Suprapubic skin (tissue), 4 donors: ENCODE measurements around the gene FAM117A. TPM values are rescaled to one million over a fixed set of nuclear protein-coding genes. Genes with fewer than 3 reads are reported as not detected.

Experiments
- DNase-seq, 2 donors: peaks; one replicate each; pipeline ENCODE4 v3.0.0-alpha.2; 2019; ENCODE audit warnings: low spot score in 2 of 2
- H3K27ac ChIP-seq: fragments of 200-600 bp; sonication (generic); one replicate; pipeline ENCODE4 v1.5.1; 2019
- H3K27me3 ChIP-seq: fragments of 200-600 bp; sonication (generic); one replicate; pipeline ENCODE4 v1.5.1; 2019
- H3K36me3 ChIP-seq: fragments of 200-600 bp; sonication (generic); one replicate; pipeline ENCODE4 v1.5.1; 2019
- H3K4me1 ChIP-seq: fragments of 200-600 bp; sonication (generic); one replicate; pipeline ENCODE4 v1.5.1; 2019
- H3K4me3 ChIP-seq: fragments of 200-600 bp; sonication (generic); one replicate; pipeline ENCODE4 v1.5.1; 2019; ENCODE audit warnings: mild to moderate bottlenecking
- H3K9me3 ChIP-seq: fragments of 200-600 bp; sonication (generic); one replicate; pipeline ENCODE4 v1.5.1; 2019
- EP300 ChIP-seq: sonication (generic); formaldehyde crosslinking; IDR thresholded peaks from one replicate; pipeline ENCODE4 v1.6.1; 2017; ENCODE audit warnings: antibody characterized with exemption
- POLR2A ChIP-seq, 2 donors: fragments of 450-650 bp; IDR thresholded peaks; one replicate each; pipeline ENCODE4 v1.6.1; 2017; ENCODE audit warnings: antibody characterized with exemption in 2 of 2, mild to moderate bottlenecking in 2 of 2, moderate library complexity in 2 of 2
- POLR2AphosphoS5 ChIP-seq, 3 donors: sonication (generic); formaldehyde crosslinking; IDR thresholded peaks; one replicate each; pipeline ENCODE4 v1.6.1; 2017; ENCODE audit warnings: antibody characterized with exemption in 3 of 3
- WGBS: methylation state at CpG from one replicate; pipeline ENCODE4 v1.1.5; 2018; 5-methylcytosine and 5-hydroxymethylcytosine counted together
- total RNA-seq, 4 donors: library from RNA; depleted of rRNA; stranded (reverse); fragments of >200 nt; gene quantifications; one replicate each; pipeline ENCODE4 v1.1.0, GENCODE V29; 2016
- TF ChIP-seq, protein P1 (sequence below), 2 donors: fragments of 200-600 bp in 1 of 2; fragments of 450-650 bp in 1 of 2; sonication (generic) in 1 of 2; IDR thresholded peaks; one replicate each; pipeline ENCODE4 v1.5.1; 2016 to 2019; ENCODE audit warnings: antibody characterized with exemption in 2 of 2, mild to moderate bottlenecking in 1 of 2, moderate library complexity in 1 of 2

Gene FAM117A
- total RNA-seq, 4 donors from 2014 or later, result 24.2 to 47.3 (median 28.7) TPM

DNA sequence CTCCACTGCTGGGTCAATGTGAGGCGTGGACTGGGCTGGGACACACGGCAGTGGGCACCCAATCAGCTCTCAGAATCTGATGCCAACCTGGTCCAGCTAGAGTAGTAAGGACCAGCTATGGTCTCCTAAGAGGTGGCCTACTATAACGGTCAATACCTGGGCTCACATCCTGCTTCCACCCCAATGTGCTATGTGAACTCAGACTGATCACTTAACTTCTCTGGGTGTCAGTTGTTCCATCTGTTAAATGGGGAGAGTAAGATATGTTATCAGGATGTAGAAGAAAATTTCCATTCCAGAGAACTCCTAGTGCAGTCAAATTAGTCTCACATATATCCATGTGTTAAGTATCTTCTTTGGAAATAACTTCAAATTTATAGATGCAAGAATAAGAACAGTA is 14.2 kb downstream of the FAM117A start:
- no peak overlapping the region for H3K4me3 ChIP-seq
- no peaks in the 10 kb centered on the region for H3K9me3 ChIP-seq
- no peaks in the 10 kb centered on the region for H3K36me3 ChIP-seq
- TF ChIP-seq, protein P1, sequence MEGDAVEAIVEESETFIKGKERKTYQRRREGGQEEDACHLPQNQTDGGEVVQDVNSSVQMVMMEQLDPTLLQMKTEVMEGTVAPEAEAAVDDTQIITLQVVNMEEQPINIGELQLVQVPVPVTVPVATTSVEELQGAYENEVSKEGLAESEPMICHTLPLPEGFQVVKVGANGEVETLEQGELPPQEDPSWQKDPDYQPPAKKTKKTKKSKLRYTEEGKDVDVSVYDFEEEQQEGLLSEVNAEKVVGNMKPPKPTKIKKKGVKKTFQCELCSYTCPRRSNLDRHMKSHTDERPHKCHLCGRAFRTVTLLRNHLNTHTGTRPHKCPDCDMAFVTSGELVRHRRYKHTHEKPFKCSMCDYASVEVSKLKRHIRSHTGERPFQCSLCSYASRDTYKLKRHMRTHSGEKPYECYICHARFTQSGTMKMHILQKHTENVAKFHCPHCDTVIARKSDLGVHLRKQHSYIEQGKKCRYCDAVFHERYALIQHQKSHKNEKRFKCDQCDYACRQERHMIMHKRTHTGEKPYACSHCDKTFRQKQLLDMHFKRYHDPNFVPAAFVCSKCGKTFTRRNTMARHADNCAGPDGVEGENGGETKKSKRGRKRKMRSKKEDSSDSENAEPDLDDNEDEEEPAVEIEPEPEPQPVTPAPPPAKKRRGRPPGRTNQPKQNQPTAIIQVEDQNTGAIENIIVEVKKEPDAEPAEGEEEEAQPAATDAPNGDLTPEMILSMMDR (IDR thresholded peaks at IDR 0.05), result no peak
- no peak for TF ChIP-seq POLR2AphosphoS5 (IDR thresholded peaks at IDR 0.05)
- TF ChIP-seq EP300, result no peak
- no peak for TF ChIP-seq POLR2A (IDR thresholded peaks at IDR 0.05)
- WGBS, result 81% methylated on average over 3 of the region's 3 CpGs
- no peaks in the 10 kb centered on the region for H3K27me3 ChIP-seq
- H3K4me1 ChIP-seq, result peaks cover 14% of the 10 kb centered on the region
- no peak overlapping the region for H3K27ac ChIP-seq
- no peak for DNase-seq

DNA sequence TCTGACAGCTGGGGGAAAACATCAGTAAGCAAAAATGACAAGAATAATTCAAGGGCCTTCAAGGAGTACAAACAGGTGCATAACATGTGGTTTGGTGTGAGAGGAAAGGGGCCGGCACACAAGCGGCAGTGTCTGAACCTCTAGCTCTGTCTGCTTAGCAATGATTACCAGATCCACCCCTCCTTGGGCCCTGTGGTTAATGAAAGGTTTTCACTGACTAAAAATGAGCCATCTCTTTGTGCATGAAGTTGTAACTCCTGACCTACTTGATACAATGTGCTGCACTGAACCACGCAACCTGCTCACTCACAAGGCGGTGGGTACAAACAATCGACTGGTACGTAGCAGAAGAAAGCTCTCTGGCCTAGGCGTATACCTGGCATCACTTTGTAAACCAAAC is 15.1 kb downstream of the FAM117A start:
- Histone ChIP-seq H3K36me3 (no peaks in the 10 kb centered on the region), H3K27ac (no peak overlapping the region), H3K9me3 (no peaks in the 10 kb centered on the region), H3K4me1 (peaks cover 6% of the 10 kb centered on the region), H3K4me3 (no peak overlapping the region), H3K27me3 (no peaks in the 10 kb centered on the region)
- TF ChIP-seq, protein P1 (IDR thresholded peaks at IDR 0.05), result no peak
- 88% methylated on average over 7 of the region's 7 CpGs for WGBS
- DNase-seq, result no peak

DNA sequence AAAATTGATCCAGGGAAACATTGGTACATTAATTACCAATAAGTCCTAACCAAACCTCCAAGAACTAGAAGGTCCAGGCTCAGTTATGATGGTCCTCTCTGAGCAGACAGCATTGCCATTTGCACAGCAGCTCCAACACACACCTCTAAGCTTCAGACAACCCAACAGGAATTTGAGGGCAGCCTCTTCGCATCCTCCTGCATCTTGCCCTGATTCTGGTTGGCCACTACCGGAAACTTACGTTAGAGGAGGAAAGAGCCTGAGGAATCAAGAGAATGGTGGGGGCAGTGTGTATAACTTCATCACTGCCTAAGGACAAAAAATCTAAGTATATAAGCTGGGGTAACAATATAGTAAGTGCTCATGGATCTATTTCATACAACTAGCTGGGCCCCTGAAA is 15.7 kb downstream of the FAM117A start:
- 88% methylated on average over 3 of the region's 3 CpGs for WGBS
- no peak for TF ChIP-seq POLR2A (IDR thresholded peaks at IDR 0.05)
- no peak for TF ChIP-seq POLR2AphosphoS5 (IDR thresholded peaks at IDR 0.05)
- TF ChIP-seq, protein P1 (IDR thresholded peaks at IDR 0.05), result no peak
- TF ChIP-seq EP300, result no peak
- Histone ChIP-seq H3K27me3 (no peaks in the 10 kb centered on the region), H3K4me1 (peaks cover 2% of the 10 kb centered on the region), H3K9me3 (no peaks in the 10 kb centered on the region), H3K4me3 (no peak overlapping the region), H3K27ac (no peak overlapping the region), H3K36me3 (no peaks in the 10 kb centered on the region)
- no peak for DNase-seq

DNA sequence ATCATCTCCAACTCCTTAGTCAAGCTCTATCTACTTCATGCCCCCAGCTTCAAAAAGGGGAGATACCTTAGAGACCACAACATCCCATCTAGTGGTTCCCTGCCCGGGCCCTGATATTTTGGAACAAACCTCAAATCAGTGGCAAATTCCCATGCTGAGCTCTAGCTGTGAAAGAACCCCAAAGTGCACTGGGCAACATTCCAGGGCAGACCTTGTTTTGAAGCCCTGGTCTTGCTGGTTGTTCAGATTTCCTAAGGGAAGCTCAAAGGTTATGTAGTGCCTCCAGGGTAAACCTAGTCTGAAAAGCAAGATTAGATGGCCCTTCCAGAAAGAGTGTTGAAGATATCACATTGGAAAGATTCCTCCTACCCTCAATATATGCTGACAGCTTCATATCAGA is 16.3 kb downstream of the FAM117A start:
- no peaks in the 10 kb centered on the region for H3K9me3 ChIP-seq
- H3K27ac ChIP-seq, result no peak overlapping the region
- TF ChIP-seq EP300 (no peak), POLR2AphosphoS5 (IDR thresholded peaks at IDR 0.05) (no peak), POLR2A (IDR thresholded peaks at IDR 0.05) (no peak)
- TF ChIP-seq, protein P1 (IDR thresholded peaks at IDR 0.05), result no peak
- peaks cover 7% of the 10 kb centered on the region for H3K4me1 ChIP-seq
- no peaks in the 10 kb centered on the region for H3K36me3 ChIP-seq
- 86% methylated on average over 1 of the region's 1 CpG for whole genome bisulfite sequencing
- H3K4me3 ChIP-seq, result no peak overlapping the region
- no peak for DNase-seq
- no peaks in the 10 kb centered on the region for H3K27me3 ChIP-seq

DNA sequence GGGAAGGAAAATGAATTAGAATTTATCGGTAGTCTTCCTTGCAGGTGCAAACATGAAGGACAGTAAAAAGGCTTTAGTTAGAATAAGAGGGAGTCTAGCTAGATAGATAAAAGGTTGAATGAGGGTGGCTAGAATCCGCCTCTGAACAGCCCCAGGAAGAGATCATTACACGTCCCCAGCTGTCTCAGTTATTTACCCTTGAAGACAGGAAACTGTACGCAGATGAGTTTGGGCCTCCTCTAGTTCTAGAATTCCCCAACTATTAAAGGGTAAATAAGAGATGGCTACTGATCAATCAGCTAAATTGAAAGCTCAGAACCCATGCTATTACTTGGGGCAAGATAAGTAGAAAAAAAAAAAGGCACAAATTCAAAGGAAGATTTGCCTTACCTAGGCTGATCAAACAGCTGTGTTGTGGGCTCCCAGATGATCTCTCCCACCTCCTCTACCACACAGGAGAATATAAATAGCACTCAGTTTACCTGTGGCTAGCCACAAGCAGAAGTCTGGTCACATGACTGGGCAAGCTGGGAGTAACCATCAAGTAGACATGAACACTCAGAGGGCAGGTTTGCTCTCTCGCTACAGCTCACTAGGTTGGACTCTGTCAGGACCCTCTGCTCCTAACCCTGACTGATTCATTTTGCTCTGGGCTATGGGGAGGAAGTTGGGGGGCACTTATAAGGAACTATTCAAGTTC is 17.0 kb downstream of the FAM117A start:
- H3K36me3 ChIP-seq, result no peaks in the 10 kb centered on the region
- no peak for TF ChIP-seq POLR2AphosphoS5 (IDR thresholded peaks at IDR 0.05)
- no peak for TF ChIP-seq POLR2A (IDR thresholded peaks at IDR 0.05)
- TF ChIP-seq, protein P1 (IDR thresholded peaks at IDR 0.05), result no peak
- no peak for TF ChIP-seq EP300
- WGBS, result 76% methylated on average over 5 of the region's 5 CpGs
- DNase-seq, result no peak
- no peaks in the 10 kb centered on the region for H3K9me3 ChIP-seq
- peaks cover 14% of the 10 kb centered on the region for H3K4me1 ChIP-seq
- H3K27me3 ChIP-seq, result no peaks in the 10 kb centered on the region
- H3K27ac ChIP-seq, result no peak overlapping the region
- no peak overlapping the region for H3K4me3 ChIP-seq
